Ishikawa (cell line): ENCODE results near the gene DOCK3.

Source experiments
- CEBPB ChIP-seq: IDR thresholded peaks from 2 replicates; pipeline ENCODE4 v1.6.1; 2012
- CREB1 ChIP-seq: IDR thresholded peaks from 2 replicates; pipeline ENCODE4 v1.6.1; 2012; ENCODE audit warnings: low read depth
- EGR1 ChIP-seq: IDR thresholded peaks from 2 replicates; pipeline ENCODE4 v1.6.1; 2012
- EP300 ChIP-seq: IDR thresholded peaks from 2 replicates; pipeline ENCODE4 v1.6.1; 2012; ENCODE audit warnings: borderline replicate concordance
- FOXM1 ChIP-seq: IDR thresholded peaks from 2 replicates; pipeline ENCODE4 v1.6.1; 2012; ENCODE audit warnings: low read depth, borderline replicate concordance
- NFIC ChIP-seq: IDR thresholded peaks from 2 replicates; pipeline ENCODE4 v1.6.1; 2012
- RAD21 ChIP-seq: IDR thresholded peaks from 2 replicates; pipeline ENCODE4 v1.6.1; 2012; ENCODE audit warnings: low read depth
- TAF1 ChIP-seq: IDR thresholded peaks from 2 replicates; pipeline ENCODE4 v1.6.1; 2012; ENCODE audit warnings: low read depth, mild to moderate bottlenecking
- TCF12 ChIP-seq: IDR thresholded peaks from 2 replicates; pipeline ENCODE4 v1.6.1; 2012; ENCODE audit warnings: low read depth
- TEAD4 ChIP-seq: IDR thresholded peaks from 2 replicates; pipeline ENCODE4 v1.6.1; 2012
- YY1 ChIP-seq: IDR thresholded peaks from 2 replicates; pipeline ENCODE4 v1.6.1; 2012; ENCODE audit warnings: low read depth
- ZBTB7A ChIP-seq: IDR thresholded peaks from 2 replicates; pipeline ENCODE4 v1.6.1; 2012; ENCODE audit warnings: low read depth
- TF ChIP-seq, protein P1 (sequence below): IDR thresholded peaks from 2 replicates; pipeline ENCODE4 v1.6.1; 2012
- TF ChIP-seq, protein P2 (sequence below): IDR thresholded peaks from 2 replicates; pipeline ENCODE4 v1.6.1; 2012; ENCODE audit warnings: low read depth, mild to moderate bottlenecking
- TF ChIP-seq, protein P3 (sequence below): IDR thresholded peaks from 2 replicates; pipeline ENCODE4 v1.6.1; 2012

The DOCK3 gene

DNA sequence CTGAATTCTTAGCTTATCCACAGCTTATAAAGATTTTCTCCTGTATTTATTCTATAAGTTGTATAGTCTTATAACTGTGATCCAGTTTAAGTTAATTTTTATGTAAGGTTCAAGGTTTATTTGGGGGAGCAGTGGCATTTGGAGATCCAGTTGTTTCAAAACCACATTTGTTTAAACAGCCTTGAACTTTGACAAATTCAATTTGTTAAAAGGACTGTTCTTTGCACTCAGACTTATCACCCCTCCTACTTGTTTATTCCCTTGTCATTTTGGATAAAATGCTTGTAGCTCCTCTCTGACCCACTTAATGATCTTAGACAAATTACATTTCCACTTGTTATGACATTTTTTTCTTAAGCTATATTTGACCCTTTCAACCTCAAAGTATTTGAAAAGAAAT is 327.8 kb downstream of the DOCK3 start:
- TF ChIP-seq RAD21 (no peak), YY1 (no peak), TEAD4 (no peak), FOXM1 (no peak), CEBPB (no peak), ZBTB7A (no peak), NFIC (no peak), TCF12 (no peak), EGR1 (no peak)
- TF ChIP-seq, protein P1, sequence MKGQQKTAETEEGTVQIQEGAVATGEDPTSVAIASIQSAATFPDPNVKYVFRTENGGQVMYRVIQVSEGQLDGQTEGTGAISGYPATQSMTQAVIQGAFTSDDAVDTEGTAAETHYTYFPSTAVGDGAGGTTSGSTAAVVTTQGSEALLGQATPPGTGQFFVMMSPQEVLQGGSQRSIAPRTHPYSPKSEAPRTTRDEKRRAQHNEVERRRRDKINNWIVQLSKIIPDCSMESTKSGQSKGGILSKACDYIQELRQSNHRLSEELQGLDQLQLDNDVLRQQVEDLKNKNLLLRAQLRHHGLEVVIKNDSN, result no peak
- TF ChIP-seq, protein P2, sequence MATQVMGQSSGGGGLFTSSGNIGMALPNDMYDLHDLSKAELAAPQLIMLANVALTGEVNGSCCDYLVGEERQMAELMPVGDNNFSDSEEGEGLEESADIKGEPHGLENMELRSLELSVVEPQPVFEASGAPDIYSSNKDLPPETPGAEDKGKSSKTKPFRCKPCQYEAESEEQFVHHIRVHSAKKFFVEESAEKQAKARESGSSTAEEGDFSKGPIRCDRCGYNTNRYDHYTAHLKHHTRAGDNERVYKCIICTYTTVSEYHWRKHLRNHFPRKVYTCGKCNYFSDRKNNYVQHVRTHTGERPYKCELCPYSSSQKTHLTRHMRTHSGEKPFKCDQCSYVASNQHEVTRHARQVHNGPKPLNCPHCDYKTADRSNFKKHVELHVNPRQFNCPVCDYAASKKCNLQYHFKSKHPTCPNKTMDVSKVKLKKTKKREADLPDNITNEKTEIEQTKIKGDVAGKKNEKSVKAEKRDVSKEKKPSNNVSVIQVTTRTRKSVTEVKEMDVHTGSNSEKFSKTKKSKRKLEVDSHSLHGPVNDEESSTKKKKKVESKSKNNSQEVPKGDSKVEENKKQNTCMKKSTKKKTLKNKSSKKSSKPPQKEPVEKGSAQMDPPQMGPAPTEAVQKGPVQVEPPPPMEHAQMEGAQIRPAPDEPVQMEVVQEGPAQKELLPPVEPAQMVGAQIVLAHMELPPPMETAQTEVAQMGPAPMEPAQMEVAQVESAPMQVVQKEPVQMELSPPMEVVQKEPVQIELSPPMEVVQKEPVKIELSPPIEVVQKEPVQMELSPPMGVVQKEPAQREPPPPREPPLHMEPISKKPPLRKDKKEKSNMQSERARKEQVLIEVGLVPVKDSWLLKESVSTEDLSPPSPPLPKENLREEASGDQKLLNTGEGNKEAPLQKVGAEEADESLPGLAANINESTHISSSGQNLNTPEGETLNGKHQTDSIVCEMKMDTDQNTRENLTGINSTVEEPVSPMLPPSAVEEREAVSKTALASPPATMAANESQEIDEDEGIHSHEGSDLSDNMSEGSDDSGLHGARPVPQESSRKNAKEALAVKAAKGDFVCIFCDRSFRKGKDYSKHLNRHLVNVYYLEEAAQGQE, result no peak
- TF ChIP-seq, protein P3, sequence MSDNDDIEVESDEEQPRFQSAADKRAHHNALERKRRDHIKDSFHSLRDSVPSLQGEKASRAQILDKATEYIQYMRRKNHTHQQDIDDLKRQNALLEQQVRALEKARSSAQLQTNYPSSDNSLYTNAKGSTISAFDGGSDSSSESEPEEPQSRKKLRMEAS, result no peak

DNA sequence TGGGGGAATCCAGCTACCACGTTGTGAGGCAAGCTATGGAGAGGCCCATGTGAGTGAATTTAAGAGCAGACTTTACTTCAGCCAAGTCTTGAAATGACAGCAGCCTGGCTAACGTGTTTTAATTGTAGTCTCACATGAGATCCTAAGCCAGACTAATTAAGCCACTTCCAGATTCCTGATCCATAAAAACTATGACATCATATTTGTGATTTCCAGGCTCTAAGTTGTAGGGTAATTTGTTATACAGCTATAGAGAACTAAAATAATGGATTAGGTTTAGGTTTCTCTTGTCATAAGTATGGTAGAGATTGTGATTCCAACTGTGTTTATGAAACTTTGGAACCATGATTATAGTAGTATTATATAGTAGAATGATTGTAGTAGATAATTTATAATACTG is 329.5 kb downstream of the DOCK3 start:
- TF ChIP-seq, protein P3, result no peak
- no peak for TF ChIP-seq YY1
- TF ChIP-seq, protein P2, result no peak
- TF ChIP-seq NFIC, result no peak
- TF ChIP-seq, protein P1, result no peak
- TF ChIP-seq TCF12, result no peak
- no peak for TF ChIP-seq EGR1
- TF ChIP-seq CREB1, result no peak
- TF ChIP-seq RAD21, result no peak
- TF ChIP-seq FOXM1, result no peak
- no peak for TF ChIP-seq TEAD4
- TF ChIP-seq EP300, result no peak
- TF ChIP-seq CEBPB, result no peak

DNA sequence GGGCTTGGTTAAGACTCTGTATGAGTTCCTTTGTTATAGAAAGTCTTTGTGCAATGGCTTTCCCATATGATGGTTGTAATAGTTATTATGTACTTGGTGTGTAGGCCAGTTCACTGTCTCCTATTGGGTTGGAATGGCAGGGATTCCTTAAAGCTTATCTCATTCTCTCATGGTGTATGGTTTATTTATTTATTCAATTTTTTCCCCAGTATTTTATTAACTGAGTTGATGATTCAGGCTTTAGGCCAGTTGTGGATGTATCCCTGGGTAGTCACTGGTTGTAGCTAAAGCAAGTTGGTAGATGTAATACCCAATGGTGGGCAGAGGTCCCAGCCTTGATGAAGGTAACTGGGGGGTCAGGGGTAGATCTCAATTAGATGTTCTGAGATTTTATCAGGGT is 349.4 kb downstream of the DOCK3 start:
- TF ChIP-seq TEAD4 (no peak), FOXM1 (no peak), TAF1 (no peak), CREB1 (no peak), NFIC (no peak), RAD21 (no peak), CEBPB (no peak), YY1 (no peak), ZBTB7A (no peak), EGR1 (no peak), EP300 (no peak), TCF12 (no peak)
- TF ChIP-seq, protein P1, result no peak
- TF ChIP-seq, protein P2, result no peak
- TF ChIP-seq, protein P3, result no peak

DNA sequence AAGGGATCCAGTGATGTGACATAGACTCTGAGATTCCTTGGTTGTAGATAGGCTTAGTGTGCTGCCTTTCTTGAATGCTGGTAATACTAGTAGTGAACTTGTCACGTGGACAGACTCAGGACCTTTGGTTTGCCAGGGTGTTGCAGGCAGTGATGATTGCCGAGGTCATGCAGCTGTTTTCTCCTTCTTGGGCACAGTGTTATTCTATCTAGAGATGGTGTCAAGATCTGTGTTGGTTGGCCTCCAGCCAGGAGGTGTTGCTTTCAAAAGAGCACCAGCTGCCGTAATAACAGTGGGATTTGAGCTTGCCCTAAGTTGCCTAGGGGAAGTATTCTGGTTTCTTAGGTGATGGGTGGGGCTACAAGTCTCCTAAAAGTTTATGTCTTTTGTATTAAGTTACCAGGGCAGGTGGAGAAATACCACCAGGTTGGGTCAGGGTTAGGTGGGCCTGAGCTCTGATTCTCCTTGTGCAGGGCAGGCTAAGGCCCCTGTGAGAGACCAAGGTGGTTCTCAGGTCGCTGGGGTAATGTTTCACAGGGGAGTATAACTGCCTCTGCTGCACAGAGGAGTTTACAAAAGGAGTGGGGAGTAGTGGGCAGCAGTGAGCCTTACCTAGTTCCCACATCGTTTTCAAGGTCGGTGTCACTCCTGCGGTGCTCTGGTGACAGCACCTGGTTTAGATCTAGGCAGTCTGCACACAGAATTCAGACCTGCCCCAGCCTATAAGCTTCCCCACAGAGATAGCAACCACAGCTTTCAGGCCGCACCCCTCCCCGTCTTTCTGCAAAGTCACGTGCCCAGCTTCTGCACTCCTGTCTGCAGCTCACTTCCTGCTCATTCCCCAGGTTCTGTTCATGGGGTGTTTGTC is 350.3 kb downstream of the DOCK3 start:
- TF ChIP-seq, protein P1, result peak; percentile 81
- TF ChIP-seq CREB1, result no peak
- TF ChIP-seq, protein P2, result no peak
- no peak for TF ChIP-seq EGR1
